ENCODE measurements around the gene CCDC192.

DNA sequence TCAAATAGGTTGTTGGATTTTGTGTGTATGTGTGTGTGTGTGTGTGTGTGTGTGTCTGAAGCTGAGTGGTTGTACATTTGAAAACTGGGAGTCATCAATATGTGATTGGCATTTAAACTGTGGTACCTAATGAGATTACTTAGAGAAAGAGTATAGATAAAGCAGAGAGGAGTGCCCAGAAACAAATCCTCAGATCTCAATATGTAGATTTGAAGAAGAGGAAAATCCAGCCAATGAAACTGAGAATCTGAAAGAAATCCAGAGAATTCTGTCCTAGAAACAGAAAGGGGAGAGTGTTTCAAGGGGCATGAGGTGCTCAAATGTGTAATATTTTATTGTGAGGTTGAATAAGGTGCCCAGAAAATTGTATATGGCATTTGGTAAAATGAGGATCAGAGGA lies 66.2 kb downstream of the CCDC192 start:
- TF ChIP-seq CTCF (IDR thresholded peaks at IDR 0.05) (no peak), POLR2A (IDR thresholded peaks at IDR 0.05) (no peak)
